NK-92 treated with Interleukin-12 subunit alpha and Interleukin-12 subunit beta, amount 100 ng/mL, for 24 hours (cell line): ENCODE results near the gene ZC3H8.
"Not testable (repeated sequence)": the region's sequence is repeated elsewhere in the genome, so short reads cannot be mapped to it uniquely, and the experiment has no call there.

Experiments used
- DNase-seq: peaks from one replicate; lab custom pipeline; 2025; lab: John Stamatoyannopoulos, UW

Gene ZC3H8

GRCh38 chr2:112259509-112260294, 4.9 kb upstream of the ZC3H8 start:
- DNase-seq, result peak; percentile 65

GRCh38 chr2:112257575-112257974, 2.7 kb upstream of the ZC3H8 start:
- DNase-seq, result no peak

GRCh38 chr2:112256654-112257053, 1.8 kb upstream of the ZC3H8 start:
- no peak for DNase-seq

GRCh38 chr2:112255875-112256274, 1.0 kb upstream of the ZC3H8 start:
- DNase-seq, result no peak

- no peak for DNase-seq
Observed at GRCh38 chr2:112253261-112253815, 1.5 kb downstream of the ZC3H8 start.

- no peak for DNase-seq
Observed at GRCh38 chr2:112251271-112251670, 3.6 kb downstream of the ZC3H8 start.

- DNase-seq, result no peak
Observed at GRCh38 chr2:112244854-112245253, 10.0 kb downstream of the ZC3H8 start.

- no peak for DNase-seq
Observed at GRCh38 chr2:112243233-112243632, 11.6 kb downstream of the ZC3H8 start.

- no peak for DNase-seq
Observed at GRCh38 chr2:112242384-112242783, 12.5 kb downstream of the ZC3H8 start.

- DNase-seq, result no peak
Observed at GRCh38 chr2:112239862-112240261, 15.0 kb downstream of the ZC3H8 start.

- no peak for DNase-seq
Observed at GRCh38 chr2:112230371-112230770, 24.5 kb downstream of the ZC3H8 start.

- no peak for DNase-seq
Observed at GRCh38 chr2:112229348-112229747, 25.5 kb downstream of the ZC3H8 start.

GRCh38 chr2:112220831-112221230, 34.0 kb downstream of the ZC3H8 start:
- no peak for DNase-seq

- DNase-seq, result no peak
Observed at GRCh38 chr2:112220186-112220585, 34.7 kb downstream of the ZC3H8 start.

GRCh38 chr2:112217854-112218253, 37.0 kb downstream of the ZC3H8 start:
- DNase-seq, result no peak

GRCh38 chr2:112216167-112216566, 38.7 kb downstream of the ZC3H8 start:
- DNase-seq, result no peak

- not testable (repeated sequence) for DNase-seq
Observed at GRCh38 chr2:112207905-112208304, 46.9 kb downstream of the ZC3H8 start.

- no peak for DNase-seq
Observed at GRCh38 chr2:112204411-112204810, 50.4 kb downstream of the ZC3H8 start.

GRCh38 chr2:112201696-112202430, 53.0 kb downstream of the ZC3H8 start:
- no peak for DNase-seq

GRCh38 chr2:112199188-112199587, 55.7 kb downstream of the ZC3H8 start:
- no peak for DNase-seq

- no peak for DNase-seq
Observed at GRCh38 chr2:112198780-112199179, 56.1 kb downstream of the ZC3H8 start.

- no peak for DNase-seq
Observed at GRCh38 chr2:112197868-112198267, 57.0 kb downstream of the ZC3H8 start.

- DNase-seq, result no peak
Observed at GRCh38 chr2:112195950-112196349, 58.9 kb downstream of the ZC3H8 start.
